ENCODE data around the gene PRKCD. TPM values are rescaled to one million over a fixed set of nuclear protein-coding genes. Genes with fewer than 3 reads are reported as not detected.

Gene PRKCD
- total RNA-seq, 1 experiment from 2014 or later: 19.2 TPM

DNA sequence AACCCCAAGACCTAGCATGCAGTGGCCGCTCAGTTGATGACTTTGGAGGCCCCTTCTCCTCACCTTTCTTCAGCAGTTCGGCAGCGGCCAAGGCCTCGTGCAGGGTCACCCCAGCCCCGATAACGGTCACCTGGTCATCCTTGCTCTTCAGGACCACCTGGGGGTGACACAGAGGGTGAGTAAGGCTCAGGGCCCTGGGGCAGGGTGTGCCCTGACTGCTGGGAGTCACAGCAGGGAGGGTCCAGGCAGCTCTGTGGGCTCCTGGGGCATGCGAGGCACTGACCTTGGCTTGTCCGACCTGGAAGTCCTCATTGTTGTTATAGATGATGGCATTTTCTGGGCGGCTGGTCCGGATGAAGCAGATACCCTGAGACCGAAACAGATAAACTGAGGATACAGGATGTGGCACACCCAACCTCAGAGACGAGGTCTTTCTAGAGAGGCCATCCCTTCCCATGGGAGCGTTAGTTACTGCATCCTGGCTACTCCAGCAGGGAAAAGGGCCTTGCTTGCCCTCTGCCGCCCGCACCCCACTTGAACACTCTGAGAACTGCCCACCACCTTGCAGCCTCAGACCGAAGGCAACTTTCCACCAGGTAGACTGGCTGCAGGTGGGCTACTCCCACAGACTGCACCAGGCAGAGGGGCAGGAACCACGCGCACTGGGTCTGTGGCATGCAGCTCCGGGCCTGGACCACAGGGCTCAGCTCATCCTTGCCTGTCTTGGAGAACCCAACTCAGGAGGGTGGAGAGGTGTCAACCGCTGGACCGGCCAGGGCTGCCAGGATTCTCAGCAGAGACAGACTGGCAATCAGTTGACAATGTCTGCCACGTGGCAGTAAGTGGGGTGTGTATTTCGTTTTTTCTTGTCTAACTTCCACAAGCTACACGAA lies 67.2 kb downstream of the PRKCD start:
- no peak for DNase-seq (ENCODE audit: low spot score)

GRCh38 chr3:53229171-53229570 lies 68.2 kb downstream of the PRKCD start:
- Mint-ChIP-seq H3K4me1 (no peaks in the 10 kb centered on the region), H3K4me3 (no peak overlapping the region), H3K36me3 (peaks cover 95% of the 10 kb centered on the region), H3K27ac (peak overlapping the region; percentile 45; the same call in 1 of the 2 replicates), H3K9me3 (no peaks in the 10 kb centered on the region), H3K27me3 (ENCODE audit: low read depth) (no peaks in the 10 kb centered on the region)
- ATAC-seq (no peak), DNase-seq (ENCODE audit: low spot score) (no peak)
- CTCF ChIA-PET: interaction anchor here (0.9 to 3.0 kb wide), 2 partner anchors 9 to 30 kb away, joined by 3 to 8 read pairs; no protein-coding TSS in a partner anchor
- POLR2A ChIA-PET: interaction anchor here (0.6 kb wide), 1 partner anchor 176 kb away, joined by 5 read pairs; no protein-coding TSS in a partner anchor
- TF ChIP-seq, protein P1, sequence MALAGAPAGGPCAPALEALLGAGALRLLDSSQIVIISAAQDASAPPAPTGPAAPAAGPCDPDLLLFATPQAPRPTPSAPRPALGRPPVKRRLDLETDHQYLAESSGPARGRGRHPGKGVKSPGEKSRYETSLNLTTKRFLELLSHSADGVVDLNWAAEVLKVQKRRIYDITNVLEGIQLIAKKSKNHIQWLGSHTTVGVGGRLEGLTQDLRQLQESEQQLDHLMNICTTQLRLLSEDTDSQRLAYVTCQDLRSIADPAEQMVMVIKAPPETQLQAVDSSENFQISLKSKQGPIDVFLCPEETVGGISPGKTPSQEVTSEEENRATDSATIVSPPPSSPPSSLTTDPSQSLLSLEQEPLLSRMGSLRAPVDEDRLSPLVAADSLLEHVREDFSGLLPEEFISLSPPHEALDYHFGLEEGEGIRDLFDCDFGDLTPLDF (CRISPR knock-in tag; IDR thresholded peaks at IDR 0.05): no peak
- TF ChIP-seq, protein P2, sequence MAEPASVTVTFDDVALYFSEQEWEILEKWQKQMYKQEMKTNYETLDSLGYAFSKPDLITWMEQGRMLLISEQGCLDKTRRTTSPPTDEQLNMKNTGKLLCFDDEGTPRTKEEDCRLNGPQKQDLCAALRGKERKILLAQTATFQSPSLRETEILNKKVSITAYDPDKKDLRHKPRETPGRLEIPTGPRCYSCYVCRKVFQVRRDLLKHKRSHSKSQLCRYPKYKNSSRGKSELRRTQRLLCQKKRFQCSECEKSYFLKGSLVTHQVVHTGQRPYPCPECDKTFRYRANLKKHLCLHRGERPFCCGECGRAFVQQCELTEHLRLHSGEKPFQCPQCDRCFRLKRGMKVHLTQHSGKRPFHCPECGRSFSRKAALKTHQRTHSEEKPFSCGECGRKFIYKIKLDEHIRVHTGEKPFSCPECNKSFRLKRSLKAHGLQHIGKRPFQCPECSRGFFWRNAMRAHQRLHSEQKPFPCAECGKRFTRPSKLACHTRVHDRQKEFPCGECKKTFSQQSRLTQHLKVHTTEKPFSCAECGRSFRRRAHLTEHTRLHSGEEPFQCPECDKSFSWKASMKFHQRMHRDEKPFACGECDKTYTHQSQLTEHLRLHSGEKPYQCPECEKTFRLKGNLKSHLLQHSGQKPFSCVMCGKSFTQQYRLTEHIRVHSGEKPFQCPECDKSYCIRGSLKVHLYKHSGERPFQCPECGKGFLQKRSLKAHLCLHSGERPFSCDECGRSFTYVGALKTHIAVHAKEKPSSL (CRISPR knock-in tag; conservative IDR thresholded peaks at IDR 0.05): no peak
- TF ChIP-seq SP1 (CRISPR knock-in tag; conservative IDR thresholded peaks at IDR 0.05) (no peak), MYBL2 (CRISPR knock-in tag; IDR thresholded peaks at IDR 0.05) (no peak), USF1 (CRISPR knock-in tag; IDR thresholded peaks at IDR 0.05) (no peak), ATF1 (CRISPR knock-in tag; IDR thresholded peaks at IDR 0.05) (no peak), FOXK1 (CRISPR knock-in tag; IDR thresholded peaks at IDR 0.05) (no peak)
- TF ChIP-seq, protein P3, sequence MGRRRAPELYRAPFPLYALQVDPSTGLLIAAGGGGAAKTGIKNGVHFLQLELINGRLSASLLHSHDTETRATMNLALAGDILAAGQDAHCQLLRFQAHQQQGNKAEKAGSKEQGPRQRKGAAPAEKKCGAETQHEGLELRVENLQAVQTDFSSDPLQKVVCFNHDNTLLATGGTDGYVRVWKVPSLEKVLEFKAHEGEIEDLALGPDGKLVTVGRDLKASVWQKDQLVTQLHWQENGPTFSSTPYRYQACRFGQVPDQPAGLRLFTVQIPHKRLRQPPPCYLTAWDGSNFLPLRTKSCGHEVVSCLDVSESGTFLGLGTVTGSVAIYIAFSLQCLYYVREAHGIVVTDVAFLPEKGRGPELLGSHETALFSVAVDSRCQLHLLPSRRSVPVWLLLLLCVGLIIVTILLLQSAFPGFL (CRISPR knock-in tag; IDR thresholded peaks at IDR 0.05; ENCODE audit: borderline replicate concordance): no peak
- TF ChIP-seq, protein P4, sequence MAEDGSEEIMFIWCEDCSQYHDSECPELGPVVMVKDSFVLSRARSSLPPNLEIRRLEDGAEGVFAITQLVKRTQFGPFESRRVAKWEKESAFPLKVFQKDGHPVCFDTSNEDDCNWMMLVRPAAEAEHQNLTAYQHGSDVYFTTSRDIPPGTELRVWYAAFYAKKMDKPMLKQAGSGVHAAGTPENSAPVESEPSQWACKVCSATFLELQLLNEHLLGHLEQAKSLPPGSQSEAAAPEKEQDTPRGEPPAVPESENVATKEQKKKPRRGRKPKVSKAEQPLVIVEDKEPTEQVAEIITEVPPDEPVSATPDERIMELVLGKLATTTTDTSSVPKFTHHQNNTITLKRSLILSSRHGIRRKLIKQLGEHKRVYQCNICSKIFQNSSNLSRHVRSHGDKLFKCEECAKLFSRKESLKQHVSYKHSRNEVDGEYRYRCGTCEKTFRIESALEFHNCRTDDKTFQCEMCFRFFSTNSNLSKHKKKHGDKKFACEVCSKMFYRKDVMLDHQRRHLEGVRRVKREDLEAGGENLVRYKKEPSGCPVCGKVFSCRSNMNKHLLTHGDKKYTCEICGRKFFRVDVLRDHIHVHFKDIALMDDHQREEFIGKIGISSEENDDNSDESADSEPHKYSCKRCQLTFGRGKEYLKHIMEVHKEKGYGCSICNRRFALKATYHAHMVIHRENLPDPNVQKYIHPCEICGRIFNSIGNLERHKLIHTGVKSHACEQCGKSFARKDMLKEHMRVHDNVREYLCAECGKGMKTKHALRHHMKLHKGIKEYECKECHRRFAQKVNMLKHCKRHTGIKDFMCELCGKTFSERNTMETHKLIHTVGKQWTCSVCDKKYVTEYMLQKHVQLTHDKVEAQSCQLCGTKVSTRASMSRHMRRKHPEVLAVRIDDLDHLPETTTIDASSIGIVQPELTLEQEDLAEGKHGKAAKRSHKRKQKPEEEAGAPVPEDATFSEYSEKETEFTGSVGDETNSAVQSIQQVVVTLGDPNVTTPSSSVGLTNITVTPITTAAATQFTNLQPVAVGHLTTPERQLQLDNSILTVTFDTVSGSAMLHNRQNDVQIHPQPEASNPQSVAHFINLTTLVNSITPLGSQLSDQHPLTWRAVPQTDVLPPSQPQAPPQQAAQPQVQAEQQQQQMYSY (CRISPR knock-in tag; IDR thresholded peaks at IDR 0.05): no peak

More for the DNA sequence above, 67.2 kb downstream of the PRKCD start:
- Mint-ChIP-seq H3K36me3 (peaks cover 90% of the 10 kb centered on the region), H3K4me1 (no peaks in the 10 kb centered on the region), H3K27me3 (ENCODE audit: low read depth) (no peaks in the 10 kb centered on the region), H3K27ac (no peak overlapping the region), H3K4me3 (no peak overlapping the region), H3K9me3 (no peaks in the 10 kb centered on the region)
- CTCF ChIA-PET: no interaction called here
- TF ChIP-seq IRF2 (CRISPR knock-in tag; IDR thresholded peaks at IDR 0.05; ENCODE audit: borderline replicate concordance, low read depth): no peak
- no peak for TF ChIP-seq CREM (CRISPR knock-in tag; IDR thresholded peaks at IDR 0.05)
- no peak for TF ChIP-seq E2F4 (CRISPR knock-in tag; IDR thresholded peaks at IDR 0.05; ENCODE audit: borderline replicate concordance, low read depth)
- no peak for TF ChIP-seq SMAD4 (CRISPR knock-in tag; IDR thresholded peaks at IDR 0.05)
- no peak for TF ChIP-seq TCF7 (CRISPR knock-in tag; IDR thresholded peaks at IDR 0.05; ENCODE audit: low read depth)
- TF ChIP-seq GTF2I (CRISPR knock-in tag; conservative IDR thresholded peaks at IDR 0.05): no peak
- TF ChIP-seq ATF1 (CRISPR knock-in tag; IDR thresholded peaks at IDR 0.05): no peak
- TF ChIP-seq, protein P5, sequence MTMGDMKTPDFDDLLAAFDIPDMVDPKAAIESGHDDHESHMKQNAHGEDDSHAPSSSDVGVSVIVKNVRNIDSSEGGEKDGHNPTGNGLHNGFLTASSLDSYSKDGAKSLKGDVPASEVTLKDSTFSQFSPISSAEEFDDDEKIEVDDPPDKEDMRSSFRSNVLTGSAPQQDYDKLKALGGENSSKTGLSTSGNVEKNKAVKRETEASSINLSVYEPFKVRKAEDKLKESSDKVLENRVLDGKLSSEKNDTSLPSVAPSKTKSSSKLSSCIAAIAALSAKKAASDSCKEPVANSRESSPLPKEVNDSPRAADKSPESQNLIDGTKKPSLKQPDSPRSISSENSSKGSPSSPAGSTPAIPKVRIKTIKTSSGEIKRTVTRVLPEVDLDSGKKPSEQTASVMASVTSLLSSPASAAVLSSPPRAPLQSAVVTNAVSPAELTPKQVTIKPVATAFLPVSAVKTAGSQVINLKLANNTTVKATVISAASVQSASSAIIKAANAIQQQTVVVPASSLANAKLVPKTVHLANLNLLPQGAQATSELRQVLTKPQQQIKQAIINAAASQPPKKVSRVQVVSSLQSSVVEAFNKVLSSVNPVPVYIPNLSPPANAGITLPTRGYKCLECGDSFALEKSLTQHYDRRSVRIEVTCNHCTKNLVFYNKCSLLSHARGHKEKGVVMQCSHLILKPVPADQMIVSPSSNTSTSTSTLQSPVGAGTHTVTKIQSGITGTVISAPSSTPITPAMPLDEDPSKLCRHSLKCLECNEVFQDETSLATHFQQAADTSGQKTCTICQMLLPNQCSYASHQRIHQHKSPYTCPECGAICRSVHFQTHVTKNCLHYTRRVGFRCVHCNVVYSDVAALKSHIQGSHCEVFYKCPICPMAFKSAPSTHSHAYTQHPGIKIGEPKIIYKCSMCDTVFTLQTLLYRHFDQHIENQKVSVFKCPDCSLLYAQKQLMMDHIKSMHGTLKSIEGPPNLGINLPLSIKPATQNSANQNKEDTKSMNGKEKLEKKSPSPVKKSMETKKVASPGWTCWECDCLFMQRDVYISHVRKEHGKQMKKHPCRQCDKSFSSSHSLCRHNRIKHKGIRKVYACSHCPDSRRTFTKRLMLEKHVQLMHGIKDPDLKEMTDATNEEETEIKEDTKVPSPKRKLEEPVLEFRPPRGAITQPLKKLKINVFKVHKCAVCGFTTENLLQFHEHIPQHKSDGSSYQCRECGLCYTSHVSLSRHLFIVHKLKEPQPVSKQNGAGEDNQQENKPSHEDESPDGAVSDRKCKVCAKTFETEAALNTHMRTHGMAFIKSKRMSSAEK (CRISPR knock-in tag; IDR thresholded peaks at IDR 0.05; ENCODE audit: borderline replicate concordance): no peak
- TF ChIP-seq TP53 (CRISPR knock-in tag; IDR thresholded peaks at IDR 0.05): no peak
- no peak for TF ChIP-seq FOXK1 (CRISPR knock-in tag; IDR thresholded peaks at IDR 0.05)
- TF ChIP-seq ZNF416 (CRISPR knock-in tag; IDR thresholded peaks at IDR 0.05): no peak
- no peak for TF ChIP-seq ZNF232 (CRISPR knock-in tag; IDR thresholded peaks at IDR 0.05)
- POLR2A ChIA-PET: interaction anchor here (0.6 kb wide), 1 partner anchor 175 kb away, joined by 5 read pairs; no protein-coding TSS in a partner anchor
- no peak for ATAC-seq
